GM23338 (cell line): ENCODE data around the gene CELF4.

Source experiments
- CREB1 ChIP-seq: fragments of 250-450 bp; sonication (Bioruptor Pico); IDR thresholded peaks from 2 replicates; pipeline ENCODE4 v1.5.0; 2020; ENCODE audit warnings: low read depth, mild to moderate bottlenecking, moderate library complexity
- CTCF ChIP-seq, 2 experiments: fragments of 200-600 bp in 1 of 2; sonication (generic) in 1 of 2; conservative IDR thresholded peaks; 2 replicates each; pipeline versions ENCODE4 v1.5.1 to v1.6.1; 2016 to 2017; ENCODE audit warnings: antibody characterized with exemption in 2 of 2, low read depth in 2 of 2, mild to moderate bottlenecking in 2 of 2, moderate library complexity in 1 of 2
- ETS1 ChIP-seq: IDR thresholded peaks from 2 replicates; pipeline ENCODE4 v1.6.1; 2016; ENCODE audit warnings: antibody characterized with exemption
- EZH2 ChIP-seq: fragments of 200-600 bp; sonication (generic); IDR thresholded peaks from one replicate; pipeline ENCODE4 v1.8.0; 2017; ENCODE audit warnings: antibody characterized with exemption, mild to moderate bottlenecking, low read depth; ENCODE audit not compliant: unreplicated experiment
- EZH2phosphoT487 ChIP-seq: fragments of 200-600 bp; sonication (generic); IDR thresholded peaks from one replicate; pipeline ENCODE4 v1.8.1; 2018; ENCODE audit warnings: antibody characterized with exemption; ENCODE audit not compliant: unreplicated experiment
- JUNB ChIP-seq: IDR thresholded peaks from one replicate; pipeline ENCODE4 v1.6.1; 2016; ENCODE audit warnings: antibody characterized with exemption; ENCODE audit not compliant: unreplicated experiment
- NANOG ChIP-seq: IDR thresholded peaks from 2 replicates; pipeline ENCODE4 v1.6.1; 2016; ENCODE audit warnings: antibody characterized with exemption, borderline replicate concordance
- POLR2AphosphoS5 ChIP-seq: IDR thresholded peaks from 2 replicates; pipeline ENCODE4 v1.6.1; 2016; ENCODE audit warnings: antibody characterized with exemption, low read depth
- STAT1 ChIP-seq: IDR thresholded peaks from one replicate; pipeline ENCODE4 v1.6.1; 2016; ENCODE audit warnings: antibody characterized with exemption; ENCODE audit not compliant: unreplicated experiment
- ZNF331 ChIP-seq: fragments of 250-450 bp; sonication (Bioruptor Pico); IDR thresholded peaks from 2 replicates; pipeline ENCODE4 v1.5.0; 2020; ENCODE audit warnings: low read depth, mild to moderate bottlenecking, moderate library complexity
- ZNF462 ChIP-seq: fragments of 250-450 bp; sonication (Bioruptor Pico); IDR thresholded peaks from 2 replicates; pipeline ENCODE4 v1.5.0; 2020; ENCODE audit warnings: mild to moderate bottlenecking, moderate library complexity
- TF ChIP-seq, protein P1 (sequence below): IDR thresholded peaks from one replicate; pipeline ENCODE4 v1.6.1; 2018; ENCODE audit warnings: antibody characterized with exemption; ENCODE audit not compliant: unreplicated experiment

DNA sequence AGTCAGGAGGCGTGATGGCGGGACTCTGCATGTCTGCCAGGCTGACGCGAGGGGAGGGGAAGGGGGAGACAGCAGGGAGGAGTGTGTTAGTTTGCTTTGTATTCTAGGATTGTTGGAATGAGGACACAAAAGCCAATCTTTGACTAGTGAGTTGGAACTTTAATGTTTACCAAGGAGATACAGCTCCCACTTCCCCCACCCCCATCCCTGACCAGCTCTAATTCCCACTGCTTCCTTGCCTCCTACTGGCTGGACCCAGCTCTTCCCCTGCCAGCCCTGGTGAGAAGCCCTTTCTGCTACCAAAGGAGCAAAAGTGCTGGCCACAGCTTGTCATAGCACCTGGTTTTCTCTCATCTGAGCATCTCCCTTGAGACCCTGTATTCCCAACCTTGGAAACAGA lies 84.5 kb downstream of the CELF4 start:
- TF ChIP-seq CTCF (conservative IDR thresholded peaks at IDR 0.05; ENCODE audit: low read depth in 2 of 2), result no peak
- no peak for TF ChIP-seq EZH2
- TF ChIP-seq EZH2phosphoT487, result no peak
- TF ChIP-seq ETS1, result no peak
- TF ChIP-seq POLR2AphosphoS5, result no peak
- TF ChIP-seq JUNB, result no peak
- no peak for TF ChIP-seq CREB1
- TF ChIP-seq, protein P1, sequence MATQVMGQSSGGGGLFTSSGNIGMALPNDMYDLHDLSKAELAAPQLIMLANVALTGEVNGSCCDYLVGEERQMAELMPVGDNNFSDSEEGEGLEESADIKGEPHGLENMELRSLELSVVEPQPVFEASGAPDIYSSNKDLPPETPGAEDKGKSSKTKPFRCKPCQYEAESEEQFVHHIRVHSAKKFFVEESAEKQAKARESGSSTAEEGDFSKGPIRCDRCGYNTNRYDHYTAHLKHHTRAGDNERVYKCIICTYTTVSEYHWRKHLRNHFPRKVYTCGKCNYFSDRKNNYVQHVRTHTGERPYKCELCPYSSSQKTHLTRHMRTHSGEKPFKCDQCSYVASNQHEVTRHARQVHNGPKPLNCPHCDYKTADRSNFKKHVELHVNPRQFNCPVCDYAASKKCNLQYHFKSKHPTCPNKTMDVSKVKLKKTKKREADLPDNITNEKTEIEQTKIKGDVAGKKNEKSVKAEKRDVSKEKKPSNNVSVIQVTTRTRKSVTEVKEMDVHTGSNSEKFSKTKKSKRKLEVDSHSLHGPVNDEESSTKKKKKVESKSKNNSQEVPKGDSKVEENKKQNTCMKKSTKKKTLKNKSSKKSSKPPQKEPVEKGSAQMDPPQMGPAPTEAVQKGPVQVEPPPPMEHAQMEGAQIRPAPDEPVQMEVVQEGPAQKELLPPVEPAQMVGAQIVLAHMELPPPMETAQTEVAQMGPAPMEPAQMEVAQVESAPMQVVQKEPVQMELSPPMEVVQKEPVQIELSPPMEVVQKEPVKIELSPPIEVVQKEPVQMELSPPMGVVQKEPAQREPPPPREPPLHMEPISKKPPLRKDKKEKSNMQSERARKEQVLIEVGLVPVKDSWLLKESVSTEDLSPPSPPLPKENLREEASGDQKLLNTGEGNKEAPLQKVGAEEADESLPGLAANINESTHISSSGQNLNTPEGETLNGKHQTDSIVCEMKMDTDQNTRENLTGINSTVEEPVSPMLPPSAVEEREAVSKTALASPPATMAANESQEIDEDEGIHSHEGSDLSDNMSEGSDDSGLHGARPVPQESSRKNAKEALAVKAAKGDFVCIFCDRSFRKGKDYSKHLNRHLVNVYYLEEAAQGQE, result no peak
- TF ChIP-seq STAT1, result no peak
- TF ChIP-seq NANOG, result no peak
- TF ChIP-seq ZNF331, result no peak
- no peak for TF ChIP-seq ZNF462 (CRISPR knock-in tag)
